GM21526 (cell line): ENCODE data around the gene HSD17B10.
A peak's percentile ranks its signal among the peaks of the same experiment; 100 is the strongest.
"Not testable (repeated sequence)": the region's sequence is repeated elsewhere in the genome, so short reads cannot be mapped to it uniquely, and the experiment has no call there.

ENCODE experiments used
- ATAC-seq: cut with Tn5 transposase; IDR thresholded peaks from one replicate; pipeline ENCODE4 v1.9.1; 2021; ENCODE audit warnings: moderate library complexity; ENCODE audit not compliant: unreplicated experiment, low FRiP score

The HSD17B10 gene

DNA sequence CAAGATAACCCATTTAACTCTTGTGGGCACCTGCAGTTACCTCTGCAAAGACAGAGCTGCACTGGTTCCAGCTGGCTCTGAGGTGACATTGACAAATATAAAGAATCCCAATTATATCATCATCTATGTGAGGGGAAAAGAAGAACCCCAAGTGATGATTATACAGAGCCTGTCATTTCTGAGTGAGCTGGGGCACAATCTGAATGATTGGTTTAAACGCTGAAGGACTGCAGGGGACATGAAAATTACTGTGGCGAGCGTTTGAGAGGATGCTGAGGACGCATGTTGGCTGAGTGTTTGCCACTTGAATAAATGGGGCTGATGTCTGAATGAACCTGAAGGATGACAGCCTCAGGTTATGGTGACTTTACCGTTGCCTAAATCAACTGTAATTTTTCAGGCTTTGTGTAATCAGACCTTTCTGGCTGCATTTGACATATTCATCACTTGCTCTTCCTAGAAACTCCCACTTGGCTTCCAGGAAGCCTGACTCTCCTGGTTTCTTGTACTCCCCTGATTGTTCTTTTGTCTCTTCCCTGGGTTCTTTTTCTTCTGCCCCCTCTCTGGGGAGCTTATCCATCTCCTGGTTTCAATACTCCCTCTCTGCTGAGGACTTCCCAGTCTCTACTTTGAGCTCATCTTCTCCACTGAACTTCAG is 4.1 kb upstream of the HSD17B10 start:
- no peak for ATAC-seq

DNA sequence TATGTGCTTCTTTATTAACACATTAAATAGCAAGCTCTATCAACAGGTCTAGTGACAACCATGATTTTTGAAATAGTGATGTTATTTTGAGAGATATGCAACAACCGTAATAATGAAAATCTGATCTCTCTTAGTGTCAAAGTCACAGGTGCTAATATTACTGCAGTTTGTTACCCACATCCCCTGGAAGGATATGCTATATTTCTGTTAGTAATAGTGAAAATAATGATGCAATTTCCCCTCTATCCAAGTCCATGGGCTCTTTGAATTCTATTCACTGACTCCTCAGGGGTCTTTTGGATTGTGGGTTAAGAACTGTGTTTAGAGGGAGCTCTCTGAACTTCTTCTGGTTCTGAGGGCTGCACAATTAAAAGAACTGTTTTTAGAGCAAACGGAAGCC is 3.0 kb upstream of the HSD17B10 start:
- ATAC-seq: no peak

DNA sequence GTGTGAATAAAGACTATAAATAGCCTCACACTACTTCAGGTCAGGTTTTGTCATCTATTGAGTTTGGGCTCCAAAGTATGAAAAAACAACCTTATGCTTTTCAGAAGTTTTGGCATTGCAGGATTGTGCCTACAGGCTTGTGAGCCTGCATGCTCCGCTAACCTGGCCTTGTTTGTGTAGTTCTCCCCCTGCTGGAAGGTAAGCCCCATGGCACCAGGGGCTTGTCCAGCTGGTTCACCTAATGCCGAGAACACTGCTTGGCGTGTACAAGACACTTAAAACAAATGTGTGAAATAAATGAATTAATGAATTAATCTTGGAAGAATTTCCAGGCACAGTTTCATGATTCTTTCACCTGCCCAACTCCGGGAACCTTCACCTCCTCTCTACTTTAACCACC is 1.8 kb upstream of the HSD17B10 start:
- ATAC-seq: peak; percentile 73

DNA sequence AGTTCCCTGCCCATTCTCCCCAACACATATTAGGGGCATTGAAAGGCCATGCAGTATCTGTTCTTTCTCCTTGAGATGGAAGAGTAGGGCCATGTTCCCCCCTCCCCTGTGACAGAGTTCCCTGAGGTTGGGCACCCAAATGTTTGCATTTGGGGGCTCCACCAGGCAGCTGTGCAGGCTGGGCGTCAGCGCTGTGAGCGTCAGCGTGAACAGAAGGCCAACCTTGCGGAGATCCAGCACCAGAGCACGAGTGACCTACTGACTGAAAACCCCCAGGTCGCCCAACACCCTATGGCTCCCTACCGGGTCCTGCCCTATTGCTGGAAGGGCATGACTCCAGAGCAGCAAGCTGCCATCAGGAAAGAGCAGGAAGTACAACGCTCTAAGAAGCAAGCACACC is 3.9 kb downstream of the HSD17B10 start:
- ATAC-seq: no peak

DNA sequence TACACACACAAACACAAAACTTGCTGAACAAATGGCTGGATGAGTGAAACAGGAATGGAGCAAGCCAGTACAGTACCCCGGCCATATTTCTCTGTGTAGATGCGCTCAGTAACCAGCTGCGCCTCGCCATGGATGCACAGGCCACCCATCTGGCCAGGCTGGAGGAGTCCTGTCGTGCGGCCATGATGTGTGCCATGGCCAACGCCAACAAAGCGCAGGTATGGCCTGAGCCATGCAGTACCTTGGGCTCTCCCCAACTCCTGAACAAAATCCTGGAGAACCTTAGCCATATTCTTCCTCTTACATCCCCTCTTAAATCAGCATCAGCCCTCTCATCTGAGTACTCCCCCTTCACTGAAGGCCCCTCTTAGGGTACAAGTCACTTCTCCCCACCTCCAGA is 4.4 kb downstream of the HSD17B10 start:
- ATAC-seq: no peak

DNA sequence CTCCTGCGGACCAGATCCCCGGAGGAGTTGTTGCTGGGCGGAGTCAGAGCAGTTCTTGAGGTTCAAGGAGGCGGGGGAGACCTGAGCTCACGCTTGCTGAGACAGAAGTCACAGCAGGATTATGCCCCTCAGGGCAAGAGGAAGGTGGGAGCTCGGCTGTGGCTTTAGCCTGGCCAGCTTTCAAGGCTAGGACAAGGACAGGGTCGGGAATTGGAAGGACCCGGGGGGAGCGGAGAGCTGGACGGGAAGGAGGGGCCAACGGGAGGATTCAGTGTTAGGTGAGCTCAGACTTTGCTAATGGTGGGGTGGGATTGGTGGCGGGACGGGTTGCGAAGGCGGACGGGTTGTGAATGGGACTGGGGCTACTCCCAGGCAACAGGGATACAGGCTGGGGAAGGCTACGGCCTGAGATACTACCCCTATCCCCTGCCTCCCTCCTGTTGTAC is 11.3 kb downstream of the HSD17B10 start, which contains the start of gene RIBC1:
Gene RIBC1, plus strand, starts transcription at position 13 of the 446 bp plus-strand sequence. CDS start 3,404 bp downstream, outside the sequence.
- ATAC-seq: no peak

DNA sequence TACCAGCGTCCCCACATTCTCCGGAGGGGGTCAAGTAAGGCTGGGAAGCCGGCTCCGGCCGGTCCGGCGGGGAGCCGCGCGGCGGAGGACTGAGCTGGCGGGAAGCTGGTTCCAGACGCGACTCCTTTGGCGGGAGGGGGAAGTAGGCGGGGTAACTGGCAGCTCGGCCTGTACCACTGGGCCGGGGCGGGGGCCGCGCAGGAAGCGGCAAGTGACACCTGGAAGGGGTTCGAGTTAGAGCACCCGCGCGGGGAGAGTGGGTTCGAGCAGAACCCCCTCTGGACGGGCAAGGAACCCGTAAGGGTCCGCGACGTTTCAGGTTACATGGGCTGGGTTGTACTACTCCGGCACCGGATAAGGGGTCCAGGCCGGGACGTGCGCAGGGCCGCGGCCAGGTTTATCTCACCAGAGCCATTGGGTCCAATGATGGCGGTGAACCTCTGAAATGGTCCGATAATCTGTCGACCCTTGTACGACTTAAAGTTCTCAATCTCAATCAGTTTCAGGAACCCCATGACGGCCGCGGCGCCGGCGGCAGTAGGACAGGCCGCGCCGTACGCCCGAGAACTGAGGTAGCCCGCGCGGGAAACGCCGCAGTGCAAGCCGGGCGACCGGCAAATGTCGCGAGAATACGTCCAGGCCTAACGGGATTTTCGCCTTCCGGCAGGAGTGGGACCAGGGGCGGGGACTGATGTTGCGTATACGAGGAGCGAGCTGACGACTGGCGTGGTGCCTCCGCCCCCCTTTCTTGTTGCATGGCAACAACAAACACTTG is 11.9 kb downstream of the HSD17B10 start, which contains the start of gene SMC1A:
Gene SMC1A, minus strand, starts transcription at position 569 of the 775 bp plus-strand sequence. Its CDS starts 54 bp downstream, at position 515.
- ATAC-seq: peak; percentile 95

DNA sequence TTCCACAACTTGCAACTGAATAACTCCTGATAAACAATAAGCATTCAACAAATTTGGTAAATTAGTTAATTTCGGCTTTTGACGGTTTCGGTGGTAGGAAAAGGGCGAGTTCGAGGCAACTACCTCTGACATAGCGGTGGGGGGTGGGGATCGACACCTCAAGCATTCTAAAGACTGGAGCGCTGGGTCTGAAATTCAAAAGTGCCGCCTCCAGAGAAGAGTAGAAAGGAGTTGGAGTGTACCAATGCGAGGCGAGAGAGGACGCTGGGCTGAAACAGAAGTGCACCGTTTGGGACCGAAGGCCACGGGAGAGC is 12.4 kb downstream of the HSD17B10 start:
- peak; percentile 25 for ATAC-seq

DNA sequence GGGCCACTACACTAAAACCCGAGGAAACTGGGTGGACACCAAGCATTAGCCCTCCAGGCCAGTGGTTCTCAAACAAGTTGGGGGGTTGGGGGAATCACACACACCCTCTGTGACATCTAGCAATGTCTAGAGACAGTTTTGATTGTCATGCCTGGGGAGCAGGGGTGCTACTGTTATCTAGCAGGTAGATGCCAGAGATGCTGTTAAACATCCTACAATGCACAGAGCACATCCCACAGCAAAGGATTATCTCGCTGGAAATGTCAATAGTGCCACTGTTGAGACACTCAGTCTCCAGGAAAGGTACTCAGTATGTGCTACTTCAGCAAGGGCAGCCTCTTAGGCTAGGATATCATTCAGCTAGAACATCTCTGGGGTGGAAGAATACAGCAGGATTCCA is 13.0 kb downstream of the HSD17B10 start:
- ATAC-seq: no peak

DNA sequence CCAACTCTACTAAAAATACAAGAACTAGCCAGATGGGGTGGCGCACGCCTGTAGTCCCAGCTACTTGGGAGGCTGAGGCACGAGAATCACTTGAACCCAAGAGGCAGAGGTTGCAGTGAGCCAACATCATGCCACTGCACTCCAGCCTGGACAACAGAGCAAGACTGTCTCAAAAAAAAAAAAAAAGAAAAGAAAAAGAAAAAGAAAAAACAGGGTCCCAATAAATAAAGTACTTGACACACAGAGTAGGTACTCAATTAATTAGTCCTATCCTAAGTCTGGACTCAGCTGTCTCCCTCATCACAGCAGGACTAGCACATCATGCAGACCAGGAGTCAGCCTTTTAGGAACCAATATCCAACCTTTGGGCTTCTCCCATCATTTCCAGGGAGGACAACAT is 13.8 kb downstream of the HSD17B10 start:
- ATAC-seq: not testable (repeated sequence)

DNA sequence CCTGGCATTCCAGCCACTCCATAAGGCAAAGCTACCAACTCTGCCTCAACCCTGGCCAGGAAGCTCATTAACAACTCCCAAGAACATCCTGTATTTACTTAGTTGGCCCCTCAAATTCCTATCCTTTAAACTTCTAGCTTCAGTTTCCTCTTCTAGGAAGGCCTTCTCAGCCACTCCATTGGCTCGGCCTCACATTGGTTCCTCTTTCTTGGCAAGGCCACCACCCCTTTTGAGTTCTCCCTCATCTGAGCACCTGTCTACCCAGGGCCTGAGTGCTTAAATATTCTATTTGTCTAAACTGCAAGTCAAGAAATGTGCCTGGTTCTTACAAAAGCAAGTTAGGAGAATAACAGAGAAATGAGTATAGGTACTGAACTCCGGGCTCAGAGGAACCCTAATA is 21.7 kb downstream of the HSD17B10 start:
- no peak for ATAC-seq

DNA sequence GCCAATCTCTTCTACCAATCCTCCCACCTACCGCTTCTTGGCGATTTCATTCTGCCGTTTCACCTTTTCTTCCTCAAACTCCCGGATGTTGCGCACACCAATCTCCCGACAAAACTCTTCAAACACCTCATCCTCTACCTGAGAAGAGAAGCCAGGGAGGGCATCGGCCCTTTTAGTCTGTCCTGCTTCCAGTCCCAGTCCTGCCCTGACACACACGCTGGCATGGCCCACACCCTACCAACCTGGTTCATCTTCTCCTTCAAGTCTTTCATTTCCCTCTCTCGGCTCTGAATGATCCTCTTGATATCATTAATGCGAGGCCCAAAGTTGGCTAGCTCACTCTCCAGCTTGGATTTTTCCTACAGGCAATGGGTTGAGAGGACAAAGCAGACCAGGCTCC is 30.6 kb downstream of the HSD17B10 start:
- ATAC-seq: no peak

DNA sequence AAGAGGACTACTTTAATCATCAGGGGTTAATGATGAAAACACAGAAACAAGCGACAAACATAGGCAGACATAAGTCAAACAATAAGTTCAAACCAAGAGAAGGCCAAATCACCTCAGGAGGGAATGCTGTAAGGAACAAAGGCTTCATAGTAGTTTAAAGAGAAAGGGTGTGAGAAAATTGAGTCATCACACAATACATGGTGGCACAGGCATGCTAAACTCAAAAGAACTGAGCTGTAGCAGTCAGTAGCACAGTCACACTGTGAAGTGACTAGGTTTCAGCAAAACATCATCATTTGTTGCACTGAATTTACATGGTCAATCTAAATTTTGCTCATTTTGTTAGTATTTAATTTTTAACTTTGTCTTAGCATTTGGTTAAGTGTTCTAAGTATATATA is 36.0 kb downstream of the HSD17B10 start:
- no peak for ATAC-seq

DNA sequence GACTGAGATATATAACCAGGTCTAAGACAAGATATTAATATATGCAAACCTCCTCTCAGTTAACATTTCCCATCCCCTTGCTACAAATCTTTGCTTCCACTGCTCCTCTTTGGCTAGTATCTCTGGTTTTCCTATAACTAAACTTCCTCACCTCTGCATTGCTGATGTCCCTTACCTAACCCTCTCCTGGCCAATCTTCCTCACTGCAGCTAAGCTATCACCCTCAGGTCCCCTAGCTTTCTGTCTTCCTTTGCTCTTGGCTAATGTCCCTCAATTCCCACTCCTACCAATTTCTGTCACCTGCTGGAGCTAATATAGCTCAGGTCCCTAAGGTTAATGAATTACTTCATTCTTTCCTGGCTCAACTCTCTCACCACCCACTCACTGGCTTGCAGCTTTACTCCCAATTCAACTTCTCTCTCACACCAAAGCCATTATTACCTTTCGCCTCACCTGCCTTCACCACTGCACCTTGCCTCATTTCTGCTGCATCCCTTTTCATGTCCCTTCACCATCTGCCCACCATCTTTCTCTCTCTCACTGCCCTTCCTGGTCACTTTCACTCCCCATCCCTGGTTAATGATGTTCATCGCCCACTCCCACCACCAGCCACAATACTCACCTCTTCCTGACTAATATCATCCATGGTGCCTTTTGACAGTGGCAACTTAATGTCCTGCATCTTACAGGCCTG is 38.4 kb downstream of the HSD17B10 start:
- ATAC-seq: no peak

DNA sequence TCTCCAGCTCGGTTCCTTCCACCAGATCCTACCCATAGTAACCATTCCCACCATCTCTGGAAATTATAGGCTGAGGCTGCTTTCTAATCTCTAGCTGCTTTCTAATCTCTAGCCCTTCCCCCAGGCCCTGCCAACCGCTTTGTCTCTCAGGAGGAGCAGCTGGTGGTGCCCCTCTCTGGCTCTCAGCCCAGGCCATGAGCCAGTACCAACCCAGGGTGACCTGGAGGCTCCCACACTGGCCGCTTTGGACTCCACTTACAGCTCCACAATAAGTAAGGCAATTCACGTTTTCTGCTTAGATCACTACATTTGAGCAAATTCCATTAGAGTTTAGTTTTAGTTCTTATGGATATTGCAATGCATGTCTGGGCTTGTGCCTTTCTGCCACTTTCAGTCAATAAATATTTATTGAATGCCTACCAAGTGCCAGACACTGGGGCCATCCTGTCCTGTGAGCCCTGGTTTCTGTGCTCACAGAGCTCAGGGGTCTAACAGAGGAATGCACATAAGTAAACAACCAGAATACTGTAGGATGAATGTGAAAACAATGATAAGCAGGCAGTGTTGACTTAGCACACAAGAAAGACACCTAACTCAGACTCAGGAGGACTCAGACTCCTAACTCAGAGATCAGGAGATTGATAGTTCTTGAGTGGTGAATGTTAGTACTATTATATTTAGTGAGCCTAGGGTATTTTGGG is 50.6 kb downstream of the HSD17B10 start:
- ATAC-seq: no peak
